ENCODE results near the gene IYD.

IYD gene

GRCh38 chr6:150333585-150333941, 35.2 kb upstream of the IYD start:
- no peak for DNase-seq
- Histone ChIP-seq H3K36me3 (no peaks in the 10 kb centered on the region), H3K4me3 (ENCODE audit: low read depth, low read length) (no peak overlapping the region), H3K27ac (no peak overlapping the region), H3K9me3 (ENCODE audit: severe bottlenecking) (no peaks in the 10 kb centered on the region), H3K27me3 (ENCODE audit: insufficient read depth, low read depth, severe bottlenecking) (no peaks in the 10 kb centered on the region)
- no peak for TF ChIP-seq CTCF (IDR thresholded peaks at IDR 0.05; ENCODE audit: low read depth, low read length)

- Histone ChIP-seq H3K27me3 (ENCODE audit: insufficient read depth, low read depth, severe bottlenecking) (no peaks in the 10 kb centered on the region), H3K36me3 (no peaks in the 10 kb centered on the region), H3K27ac (no peak overlapping the region), H3K9me3 (ENCODE audit: severe bottlenecking) (no peaks in the 10 kb centered on the region), H3K4me3 (ENCODE audit: low read depth, low read length) (no peak overlapping the region)
- peak; percentile 51 for DNase-seq
- TF ChIP-seq CTCF (IDR thresholded peaks at IDR 0.05; ENCODE audit: low read depth, low read length), result peak; percentile 56
Measured at GRCh38 chr6:150334790-150335783, 33.7 kb upstream of the IYD start.

GRCh38 chr6:150336299-150336698, 32.5 kb upstream of the IYD start:
- no peaks in the 10 kb centered on the region for H3K27me3 ChIP-seq (ENCODE audit: insufficient read depth, low read depth, severe bottlenecking)
- H3K36me3 ChIP-seq, result no peaks in the 10 kb centered on the region
- no peak for TF ChIP-seq CTCF (IDR thresholded peaks at IDR 0.05; ENCODE audit: low read depth, low read length)
- no peaks in the 10 kb centered on the region for H3K9me3 ChIP-seq (ENCODE audit: severe bottlenecking)
- DNase-seq, result no peak
- no peak overlapping the region for H3K4me3 ChIP-seq (ENCODE audit: low read depth, low read length)
- H3K27ac ChIP-seq, result no peak overlapping the region

- Histone ChIP-seq H3K36me3 (no peaks in the 10 kb centered on the region), H3K9me3 (ENCODE audit: severe bottlenecking) (no peaks in the 10 kb centered on the region), H3K27me3 (ENCODE audit: insufficient read depth, low read depth, severe bottlenecking) (no peaks in the 10 kb centered on the region), H3K27ac (no peak overlapping the region), H3K4me3 (ENCODE audit: low read depth, low read length) (no peak overlapping the region)
- no peak for DNase-seq
- TF ChIP-seq CTCF (IDR thresholded peaks at IDR 0.05; ENCODE audit: low read depth, low read length), result no peak
Measured at GRCh38 chr6:150336708-150337107, 32.1 kb upstream of the IYD start.

- Histone ChIP-seq H3K27ac (no peak overlapping the region), H3K27me3 (ENCODE audit: insufficient read depth, low read depth, severe bottlenecking) (no peaks in the 10 kb centered on the region), H3K9me3 (ENCODE audit: severe bottlenecking) (no peaks in the 10 kb centered on the region), H3K36me3 (no peaks in the 10 kb centered on the region), H3K4me3 (ENCODE audit: low read depth, low read length) (no peak overlapping the region)
- no peak for DNase-seq
- TF ChIP-seq CTCF (IDR thresholded peaks at IDR 0.05; ENCODE audit: low read depth, low read length), result no peak
Measured at GRCh38 chr6:150342126-150342525, 26.7 kb upstream of the IYD start.

All from WERI-Rb-1 (cell line).